HG03175 (cell line): ENCODE data around the gene CD79A.
A peak's percentile ranks its signal among the peaks of the same experiment; 100 is the strongest.
"Not testable (repeated sequence)": the region's sequence is repeated elsewhere in the genome, so short reads cannot be mapped to it uniquely, and the experiment has no call there.

Experiments
- ATAC-seq: cut with Tn5 transposase; IDR thresholded peaks from one replicate; pipeline ENCODE4 v1.9.1; 2021; ENCODE audit warnings: mild to moderate bottlenecking, moderate library complexity; ENCODE audit not compliant: unreplicated experiment

CD79A gene

GRCh38 chr19:41862445-41862986 lies 14.6 kb upstream of the CD79A start:
- no peak for ATAC-seq

GRCh38 chr19:41863209-41863931 lies 13.7 kb upstream of the CD79A start:
- ATAC-seq: no peak

GRCh38 chr19:41864374-41864773 lies 12.7 kb upstream of the CD79A start:
- ATAC-seq: no peak

GRCh38 chr19:41866284-41866683 lies 10.8 kb upstream of the CD79A start:
- ATAC-seq: no peak

- no peak for ATAC-seq
Observed at GRCh38 chr19:41868120-41868988, 8.7 kb upstream of the CD79A start.

- ATAC-seq: no peak
Observed at GRCh38 chr19:41868989-41869300, 8.1 kb upstream of the CD79A start.

GRCh38 chr19:41869374-41869955 lies 7.6 kb upstream of the CD79A start:
- ATAC-seq: no peak

GRCh38 chr19:41870401-41870873 lies 6.6 kb upstream of the CD79A start:
- no peak for ATAC-seq

- peak; percentile 52 for ATAC-seq
Observed at GRCh38 chr19:41871573-41872383, 5.3 kb upstream of the CD79A start.

GRCh38 chr19:41872384-41872774 lies 4.7 kb upstream of the CD79A start:
- no peak for ATAC-seq

- ATAC-seq: no peak
Observed at GRCh38 chr19:41872775-41873647, 4.1 kb upstream of the CD79A start.

- ATAC-seq: not testable (repeated sequence)
Observed at GRCh38 chr19:41875973-41876372, 1.1 kb upstream of the CD79A start.

- ATAC-seq: no peak
Observed at GRCh38 chr19:41877916-41878905, 1.1 kb downstream of the CD79A start.

- no peak for ATAC-seq
Observed at GRCh38 chr19:41879080-41879479, 2.0 kb downstream of the CD79A start.

GRCh38 chr19:41879670-41880328 lies 2.7 kb downstream of the CD79A start:
- no peak for ATAC-seq

GRCh38 chr19:41880329-41880708 lies 3.2 kb downstream of the CD79A start:
- ATAC-seq: no peak

GRCh38 chr19:41882568-41883462 lies 5.7 kb downstream of the CD79A start, which contains the start of gene ARHGEF1:
ARHGEF1 (plus strand) TSS chr19:41883184; CDS start chr19:41888083, 4,899 bp downstream.
- no peak for ATAC-seq
